ENCODE measurements around the gene ATP2B2. TPM values are rescaled to one million over a fixed set of nuclear protein-coding genes. Genes with fewer than 3 reads are reported as not detected.

ATP2B2 gene
- total RNA-seq, 1 donor from 2014 or later = not detected

DNA sequence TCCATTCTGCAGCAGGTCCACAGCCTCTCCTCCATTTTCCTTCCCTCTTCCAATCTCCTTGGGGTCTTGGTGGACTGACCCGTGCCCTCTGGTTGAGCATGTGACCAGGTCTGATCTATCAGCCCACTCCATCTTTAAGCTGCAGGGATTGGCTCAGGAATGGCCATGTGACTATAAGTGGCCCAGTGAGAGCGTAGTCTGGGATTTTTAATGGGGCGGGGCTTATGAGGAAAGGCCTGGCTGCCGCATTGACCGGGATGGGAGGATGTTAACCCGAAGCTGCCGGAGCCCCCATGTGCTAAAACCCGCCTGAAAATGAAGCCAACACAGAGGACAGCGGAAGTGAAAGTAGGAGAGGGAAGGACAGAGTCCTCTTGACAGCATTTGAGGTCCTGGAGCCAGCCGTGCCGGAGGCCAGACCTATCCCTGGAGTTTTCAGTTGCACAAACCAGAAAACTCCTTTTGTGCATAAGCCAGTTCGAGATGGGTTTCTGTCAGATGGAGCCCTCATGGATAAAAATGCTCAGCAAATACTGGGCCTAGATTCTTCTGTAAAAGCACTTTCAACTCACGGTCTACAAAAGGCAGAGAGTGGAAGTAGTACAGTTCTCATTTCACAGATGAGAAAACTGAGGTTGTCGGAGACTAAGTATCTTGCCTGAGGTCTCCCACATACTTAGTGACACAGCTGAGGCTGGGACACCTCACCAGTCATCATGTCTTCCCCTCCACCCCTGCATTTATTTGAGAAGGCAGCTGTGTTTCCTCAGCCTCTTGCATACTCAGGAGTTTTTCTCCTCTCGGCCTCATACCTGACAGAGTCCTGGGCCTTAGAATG is 61.9 kb downstream of the ATP2B2 start:
- Histone ChIP-seq H3F3A (ENCODE audit: low read depth) (no peaks in the 10 kb centered on the region), H3K27me3 (no peaks in the 10 kb centered on the region), H3K79me2 (ENCODE audit: low read depth) (no peaks in the 10 kb centered on the region), H3K4me1 (no peaks in the 10 kb centered on the region), H2AFZ (replicated peaks) (no peak overlapping the region), H3K9me3 (ENCODE audit: low read depth) (no peaks in the 10 kb centered on the region), H3K9ac (no peak overlapping the region), H3K36me3 (no peaks in the 10 kb centered on the region), H4K20me1 (ENCODE audit: low read depth) (no peaks in the 10 kb centered on the region), H3K4me3 (no peak overlapping the region), H3K27ac (no peak overlapping the region), H3K4me2 (no peak overlapping the region)
- Mint-ChIP-seq H3K36me3 (no peaks in the 10 kb centered on the region), H3K9me3 (no peaks in the 10 kb centered on the region), H3K27me3 (ENCODE audit: insufficient read depth, low read depth) (peaks cover 6% of the 10 kb centered on the region), H3K4me3 (no peak overlapping the region), H3K27ac (no peak overlapping the region), H3K4me1 (peaks cover 2% of the 10 kb centered on the region)
- TF ChIP-seq EZH2phosphoT487 (IDR thresholded peaks at IDR 0.05) (no peak), EZH2 (IDR thresholded peaks at IDR 0.05) (no peak)
- TF ChIP-seq, protein P1, sequence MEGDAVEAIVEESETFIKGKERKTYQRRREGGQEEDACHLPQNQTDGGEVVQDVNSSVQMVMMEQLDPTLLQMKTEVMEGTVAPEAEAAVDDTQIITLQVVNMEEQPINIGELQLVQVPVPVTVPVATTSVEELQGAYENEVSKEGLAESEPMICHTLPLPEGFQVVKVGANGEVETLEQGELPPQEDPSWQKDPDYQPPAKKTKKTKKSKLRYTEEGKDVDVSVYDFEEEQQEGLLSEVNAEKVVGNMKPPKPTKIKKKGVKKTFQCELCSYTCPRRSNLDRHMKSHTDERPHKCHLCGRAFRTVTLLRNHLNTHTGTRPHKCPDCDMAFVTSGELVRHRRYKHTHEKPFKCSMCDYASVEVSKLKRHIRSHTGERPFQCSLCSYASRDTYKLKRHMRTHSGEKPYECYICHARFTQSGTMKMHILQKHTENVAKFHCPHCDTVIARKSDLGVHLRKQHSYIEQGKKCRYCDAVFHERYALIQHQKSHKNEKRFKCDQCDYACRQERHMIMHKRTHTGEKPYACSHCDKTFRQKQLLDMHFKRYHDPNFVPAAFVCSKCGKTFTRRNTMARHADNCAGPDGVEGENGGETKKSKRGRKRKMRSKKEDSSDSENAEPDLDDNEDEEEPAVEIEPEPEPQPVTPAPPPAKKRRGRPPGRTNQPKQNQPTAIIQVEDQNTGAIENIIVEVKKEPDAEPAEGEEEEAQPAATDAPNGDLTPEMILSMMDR (IDR thresholded peaks at IDR 0.05) = no peak
- DNase-seq (ENCODE audit: low spot score) = no peak

DNA sequence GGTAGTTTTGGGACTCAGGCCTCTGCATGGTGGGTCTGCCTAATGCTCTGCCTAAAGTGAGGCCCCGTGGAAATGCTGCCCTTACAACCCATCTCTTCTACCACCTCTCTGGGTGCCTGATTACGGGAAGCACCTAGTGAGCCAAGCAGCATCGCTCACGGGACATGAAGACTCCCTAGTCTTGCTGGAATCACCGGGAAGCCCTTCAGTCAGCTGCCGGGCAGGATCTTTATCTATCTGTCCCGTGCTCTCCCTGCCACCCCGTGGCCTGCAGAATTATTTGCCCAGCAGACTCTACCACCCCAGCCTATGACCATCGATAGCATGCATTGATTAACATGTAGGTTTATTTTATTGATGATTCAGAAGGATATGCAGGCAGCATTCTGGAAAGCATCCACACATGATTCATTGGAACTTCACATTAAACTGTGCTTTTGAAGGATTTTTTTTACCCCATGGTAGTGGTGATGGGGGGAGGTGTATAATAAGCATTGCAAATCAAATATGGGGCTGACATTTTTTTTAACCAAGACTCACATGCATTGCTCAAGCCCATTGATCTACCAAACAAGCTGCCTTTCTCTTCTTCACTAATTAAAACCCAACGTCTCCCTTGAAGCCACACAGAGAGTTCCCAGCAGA is 63.1 kb downstream of the ATP2B2 start:
- no peak overlapping the region for H3K4me3 Mint-ChIP-seq
- no peaks in the 10 kb centered on the region for H3K27me3 ChIP-seq
- no peaks in the 10 kb centered on the region for H4K20me1 ChIP-seq (ENCODE audit: low read depth)
- no peak overlapping the region for H3K27ac Mint-ChIP-seq
- no peak for DNase-seq (ENCODE audit: low spot score)
- H3K36me3 Mint-ChIP-seq = no peaks in the 10 kb centered on the region
- no peak overlapping the region for H3K9ac ChIP-seq
- H3K36me3 ChIP-seq = no peaks in the 10 kb centered on the region
- no peak overlapping the region for H3K27ac ChIP-seq
- peaks cover 6% of the 10 kb centered on the region for H3K4me1 Mint-ChIP-seq
- H3K27me3 Mint-ChIP-seq (ENCODE audit: insufficient read depth, low read depth) = peaks cover 5% of the 10 kb centered on the region
- H2AFZ ChIP-seq (replicated peaks) = no peak overlapping the region
- no peaks in the 10 kb centered on the region for H3K79me2 ChIP-seq (ENCODE audit: low read depth)
- no peak overlapping the region for H3K4me2 ChIP-seq
- no peaks in the 10 kb centered on the region for H3K9me3 ChIP-seq (ENCODE audit: low read depth)
- H3K9me3 Mint-ChIP-seq = no peaks in the 10 kb centered on the region
- no peak for TF ChIP-seq EZH2phosphoT487 (IDR thresholded peaks at IDR 0.05)
- TF ChIP-seq EZH2 (IDR thresholded peaks at IDR 0.05) = no peak
- TF ChIP-seq, protein P1 (IDR thresholded peaks at IDR 0.05) = no peak
- H3F3A ChIP-seq (ENCODE audit: low read depth) = no peaks in the 10 kb centered on the region
- no peak overlapping the region for H3K4me3 ChIP-seq
- H3K4me1 ChIP-seq = no peaks in the 10 kb centered on the region

DNA sequence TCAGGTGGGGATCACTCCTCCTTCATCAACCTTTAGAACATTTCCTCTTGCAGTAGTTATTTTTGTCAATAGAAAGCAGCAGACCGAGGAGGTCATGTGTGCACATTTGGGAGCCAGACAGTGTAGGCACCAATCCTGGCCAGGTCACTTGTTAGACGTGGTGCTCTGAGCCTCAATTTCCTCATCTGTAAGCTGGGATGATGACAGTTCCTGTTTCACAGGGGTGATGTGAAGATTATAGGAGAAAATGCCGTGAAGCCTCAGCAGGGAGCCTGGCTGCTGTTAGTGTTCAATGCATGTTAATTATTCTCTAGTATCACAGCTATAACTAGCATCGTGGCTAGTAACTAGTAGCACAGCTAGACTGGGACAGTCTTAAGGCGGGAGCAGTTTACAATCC is 64.7 kb downstream of the ATP2B2 start:
- Histone ChIP-seq H3K79me2 (ENCODE audit: low read depth) (no peaks in the 10 kb centered on the region), H3K4me2 (no peak overlapping the region), H3F3A (ENCODE audit: low read depth) (no peaks in the 10 kb centered on the region), H3K4me1 (no peaks in the 10 kb centered on the region), H2AFZ (replicated peaks) (no peak overlapping the region), H3K9ac (no peak overlapping the region), H3K36me3 (no peaks in the 10 kb centered on the region), H3K27me3 (no peaks in the 10 kb centered on the region), H3K4me3 (no peak overlapping the region), H3K9me3 (ENCODE audit: low read depth) (no peaks in the 10 kb centered on the region), H4K20me1 (ENCODE audit: low read depth) (no peaks in the 10 kb centered on the region), H3K27ac (no peak overlapping the region)
- H3K4me1 Mint-ChIP-seq = peaks cover 6% of the 10 kb centered on the region
- H3K4me3 Mint-ChIP-seq = no peak overlapping the region
- TF ChIP-seq EZH2 (IDR thresholded peaks at IDR 0.05) (no peak), EZH2phosphoT487 (IDR thresholded peaks at IDR 0.05) (no peak)
- TF ChIP-seq, protein P1 (IDR thresholded peaks at IDR 0.05) = no peak
- no peaks in the 10 kb centered on the region for H3K9me3 Mint-ChIP-seq
- no peaks in the 10 kb centered on the region for H3K36me3 Mint-ChIP-seq
- H3K27me3 Mint-ChIP-seq (ENCODE audit: insufficient read depth, low read depth) = no peaks in the 10 kb centered on the region
- no peak for DNase-seq (ENCODE audit: low spot score)
- no peak overlapping the region for H3K27ac Mint-ChIP-seq
